Parietal lobe (tissue), 2 donors: ENCODE measurements around the gene HSD11B2. TPM values are rescaled to one million over a fixed set of nuclear protein-coding genes. Genes with fewer than 3 reads are reported as not detected.

Experiments used
- small RNA-seq: library from RNA; depleted of rRNA; stranded (forward); fragments of <200 nt; gene quantifications from one replicate; pipeline ENCODE3, GENCODE V24; 2014; ENCODE audit warnings: low replicate concordance
- total RNA-seq: library from RNA; depleted of rRNA; stranded (reverse); fragments of >200 nt; gene quantifications from one replicate; pipeline ENCODE4 v1.2.3, GENCODE V29; 2014

The HSD11B2 gene
- total RNA-seq = not detected

DNA sequence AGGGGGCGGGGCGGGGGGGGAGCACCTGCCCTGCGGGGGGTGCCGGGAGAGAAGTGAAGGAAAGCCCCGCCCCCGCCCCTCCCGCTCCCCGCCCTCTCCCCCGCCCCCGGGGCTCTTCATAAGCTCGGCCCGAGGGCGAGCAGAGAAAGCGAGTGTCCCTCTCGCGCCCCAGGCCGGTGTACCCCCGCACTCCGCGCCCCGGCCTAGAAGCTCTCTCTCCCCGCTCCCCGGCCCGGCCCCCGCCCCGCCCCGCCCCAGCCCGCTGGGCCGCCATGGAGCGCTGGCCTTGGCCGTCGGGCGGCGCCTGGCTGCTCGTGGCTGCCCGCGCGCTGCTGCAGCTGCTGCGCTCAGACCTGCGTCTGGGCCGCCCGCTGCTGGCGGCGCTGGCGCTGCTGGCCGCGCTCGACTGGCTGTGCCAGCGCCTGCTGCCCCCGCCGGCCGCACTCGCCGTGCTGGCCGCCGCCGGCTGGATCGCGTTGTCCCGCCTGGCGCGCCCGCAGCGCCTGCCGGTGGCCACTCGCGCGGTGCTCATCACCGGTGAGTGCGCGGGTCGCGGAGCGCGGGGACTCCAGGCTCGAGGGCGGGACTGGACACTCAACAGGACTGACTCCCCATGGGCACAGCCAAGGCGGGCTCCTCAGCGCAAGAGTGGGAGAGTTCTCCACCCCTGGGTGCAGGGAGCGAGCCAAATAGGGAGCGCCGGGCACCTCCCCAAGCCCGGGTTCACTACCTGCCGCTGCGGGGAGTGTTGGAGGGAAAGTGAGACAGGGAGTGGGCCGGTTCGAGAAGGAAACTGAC is at the start of gene HSD11B2:
Gene HSD11B2, plus strand, starts transcription at position 145 of the 798 bp plus-strand sequence. Its CDS starts 128 bp downstream, at position 273.

DNA sequence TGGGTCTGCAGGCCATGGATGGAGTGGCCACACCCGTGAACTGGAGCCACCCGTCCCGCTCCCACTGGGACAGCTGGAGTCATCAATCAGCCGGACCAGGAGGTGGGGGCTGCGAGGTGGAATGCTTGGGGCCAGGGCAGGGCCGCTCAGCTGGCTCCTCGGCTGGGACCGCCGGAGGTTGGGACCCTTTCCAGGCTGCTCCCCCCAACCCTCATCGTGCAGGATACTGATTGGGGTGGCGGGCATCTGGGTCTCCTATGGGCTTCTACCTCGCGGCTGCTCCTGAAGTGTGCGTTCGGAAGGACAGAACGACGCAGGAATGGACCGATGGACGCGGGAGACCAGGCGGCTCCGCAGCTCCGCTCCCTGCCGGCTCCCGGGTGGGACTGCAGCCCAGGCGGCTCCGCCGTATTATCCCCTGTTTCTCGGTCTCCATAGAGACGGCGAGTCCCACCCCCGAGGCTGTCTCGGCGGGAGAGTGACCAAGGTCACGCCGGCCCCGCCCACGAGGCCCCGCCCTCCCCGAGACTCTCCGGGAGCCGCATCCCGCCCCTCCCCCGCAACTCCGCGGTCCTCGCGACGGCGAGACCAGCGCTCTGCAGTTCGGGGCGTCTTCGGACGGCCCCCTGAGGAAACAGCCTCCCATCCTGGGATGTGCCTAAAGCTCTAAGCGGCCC is 37.7 kb upstream of the HSD11B2 start, which contains the start of gene TPPP3:
Gene TPPP3, minus strand, starts transcription at position 388 of the 677 bp plus-strand sequence. CDS start 2,387 bp downstream, outside the sequence.

GRCh38 chr16:67415872-67416793 is 14.8 kb upstream of the HSD11B2 start, which contains the start of gene ZDHHC1:
Gene ZDHHC1, minus strand, starts transcription at chr16:67416477. Its CDS starts 8,702 bp downstream, at chr16:67407775.

GRCh38 chr16:67480833-67481560 is 50.1 kb downstream of the HSD11B2 start, which contains the start of gene ATP6V0D1:
Gene ATP6V0D1, minus strand, starts transcription at chr16:67481157. Its CDS starts 71 bp downstream, at chr16:67481086.

GRCh38 chr16:67483150-67483549 is 52.2 kb downstream of the HSD11B2 start, which contains the start of gene AGRP:
Gene AGRP, minus strand, starts transcription at chr16:67483547. Its CDS starts 149 bp downstream, at chr16:67483398.

Small RNA genes lying within 50 kb of the gene (small RNA-seq; reads per million reads assigned to genes)
- gene RNU1-123P = not detected

Other genes starting within 250 kb of the HSD11B2 start
- 106 TPM for gene MATCAP1, start 247.2 kb upstream of the HSD11B2 start, total RNA-seq
- 0.63 TPM for gene EXOC3L1, start 241.0 kb upstream of the HSD11B2 start, total RNA-seq
- gene E2F4, start 239.0 kb upstream of the HSD11B2 start, total RNA-seq = 41.0 TPM
- gene ELMO3, start 232.0 kb upstream of the HSD11B2 start, total RNA-seq = 0.94 TPM
- gene TMEM208, start 204.0 kb upstream of the HSD11B2 start, total RNA-seq = 27.2 TPM
- gene FHOD1, start 183.6 kb upstream of the HSD11B2 start, total RNA-seq = 1.9 TPM
- gene SLC9A5, start 182.1 kb upstream of the HSD11B2 start, total RNA-seq = 0.94 TPM
- gene PLEKHG4, start 151.6 kb upstream of the HSD11B2 start, total RNA-seq = 3.4 TPM
- 0.31 TPM for gene KCTD19, start 104.4 kb upstream of the HSD11B2 start, total RNA-seq
- 3.1 TPM for gene LRRC36, start 104.3 kb upstream of the HSD11B2 start, total RNA-seq
- gene TPPP3, start 37.6 kb upstream of the HSD11B2 start, total RNA-seq = 3.8 TPM
- 5.0 TPM for gene ZDHHC1, start 14.6 kb upstream of the HSD11B2 start, total RNA-seq
- gene ATP6V0D1, start 50.0 kb downstream of the HSD11B2 start, total RNA-seq = 91.4 TPM
- not detected for gene AGRP, start 52.4 kb downstream of the HSD11B2 start, total RNA-seq
- 61.3 TPM for gene RIPOR1, start 97.7 kb downstream of the HSD11B2 start, total RNA-seq
- gene CTCF, start 131.4 kb downstream of the HSD11B2 start, total RNA-seq = 61.7 TPM
- 3.1 TPM for gene CARMIL2, start 214.0 kb downstream of the HSD11B2 start, total RNA-seq
- gene ACD, start 229.1 kb downstream of the HSD11B2 start, total RNA-seq = 27.2 TPM
- gene PARD6A, start 229.8 kb downstream of the HSD11B2 start, total RNA-seq = 7.8 TPM
- gene ENKD1, start 235.6 kb downstream of the HSD11B2 start, total RNA-seq = 10.3 TPM
- 1.3 TPM for gene C16orf86, start 235.7 kb downstream of the HSD11B2 start, total RNA-seq